Trophoblast cell (in vitro differentiated cells and primary cell): Measurements from ENCODE around the gene AHSA1.
A peak's percentile ranks its signal among the peaks of the same experiment; 100 is the strongest.

ENCODE experiments used
- DNase-seq, 2 donors: peaks; one replicate each; pipeline ENCODE4 v3.0.0-alpha.2; 2016
- H2AFZ ChIP-seq: 2 replicates; pipeline ENCODE4 v1.6.1; 2013; ENCODE audit warnings: low read length, moderate library complexity, mild to moderate bottlenecking; ENCODE audit not compliant: insufficient read depth, poor library complexity
- H2AK5ac ChIP-seq: 2 replicates; pipeline ENCODE4 v1.6.1; 2013; ENCODE audit warnings: mild to moderate bottlenecking, low read length
- H2BK120ac ChIP-seq: 2 replicates; pipeline ENCODE4 v1.6.1; 2013; ENCODE audit warnings: low read length, mild to moderate bottlenecking, moderate library complexity; ENCODE audit not compliant: insufficient read depth, poor library complexity
- H2BK12ac ChIP-seq: 2 replicates; pipeline ENCODE4 v1.6.1; 2013; ENCODE audit warnings: mild to moderate bottlenecking, low read length, moderate library complexity
- H2BK5ac ChIP-seq: 2 replicates; pipeline ENCODE4 v1.6.1; 2013; ENCODE audit warnings: low read length, low read depth, moderate library complexity, mild to moderate bottlenecking; ENCODE audit not compliant: poor library complexity
- H3K14ac ChIP-seq: 2 replicates; pipeline ENCODE4 v1.6.1; 2013; ENCODE audit warnings: mild to moderate bottlenecking, low read length
- H3K18ac ChIP-seq: 2 replicates; pipeline ENCODE4 v1.6.1; 2013; ENCODE audit warnings: mild to moderate bottlenecking, low read length
- H3K23ac ChIP-seq: 2 replicates; pipeline ENCODE4 v1.6.1; 2013; ENCODE audit warnings: low read length
- H3K27ac ChIP-seq: 2 replicates; pipeline ENCODE4 v1.5.1; 2013; ENCODE audit warnings: low read depth, mild to moderate bottlenecking, inconsistent platforms, low read length, moderate library complexity
- H3K27me3 ChIP-seq: 2 replicates; pipeline ENCODE4 v1.6.1; 2013; ENCODE audit warnings: inconsistent platforms, mild to moderate bottlenecking, low read length, moderate library complexity; ENCODE audit not compliant: insufficient read depth
- H3K36me3 ChIP-seq, 2 experiments: 1 replicate in 1 of 2; 2 replicates in 1 of 2; pipeline ENCODE4 v1.6.1; 2013; ENCODE audit warnings: low read length in 2 of 2, mild to moderate bottlenecking in 2 of 2, moderate library complexity in 1 of 2; ENCODE audit not compliant: insufficient read depth in 2 of 2, control insufficient read depth in 1 of 2
- H3K4ac ChIP-seq: 2 replicates; pipeline ENCODE4 v1.6.1; 2013; ENCODE audit warnings: low read depth, mild to moderate bottlenecking, low read length, moderate library complexity
- H3K4me1 ChIP-seq, 2 experiments: 1 replicate in 1 of 2; 2 replicates in 1 of 2; pipeline ENCODE4 v1.6.1; 2013; ENCODE audit warnings: low read length in 2 of 2, mild to moderate bottlenecking in 2 of 2, moderate library complexity in 1 of 2; ENCODE audit not compliant: insufficient read depth in 2 of 2, control insufficient read depth in 1 of 2
- H3K4me2 ChIP-seq: 2 replicates; pipeline ENCODE4 v1.6.1; 2013; ENCODE audit warnings: inconsistent platforms, mild to moderate bottlenecking, low read length, moderate library complexity
- H3K4me3 ChIP-seq: 2 replicates; pipeline ENCODE4 v1.5.1; 2013; ENCODE audit warnings: mild to moderate bottlenecking, low read depth, low read length, inconsistent platforms
- H3K79me1 ChIP-seq: one replicate; pipeline ENCODE4 v1.6.1; 2013; ENCODE audit warnings: low read length
- H3K79me2 ChIP-seq: 2 replicates; pipeline ENCODE4 v1.6.1; 2013; ENCODE audit warnings: low read length, mild to moderate bottlenecking; ENCODE audit not compliant: control insufficient read depth, insufficient read depth, poor library complexity
- H3K9ac ChIP-seq: 2 replicates; pipeline ENCODE4 v1.6.1; 2013; ENCODE audit warnings: mild to moderate bottlenecking, low read length
- H3K9me3 ChIP-seq: 2 replicates; pipeline ENCODE4 v1.6.1; 2013; ENCODE audit warnings: low read depth, mild to moderate bottlenecking, control low read depth, inconsistent platforms, low read length; ENCODE audit not compliant: insufficient read depth
- H4K12ac ChIP-seq: 2 replicates; pipeline ENCODE4 v1.6.1; 2013; ENCODE audit warnings: low read depth, mild to moderate bottlenecking, low read length, moderate library complexity
- H4K8ac ChIP-seq: 2 replicates; pipeline ENCODE4 v1.6.1; 2013; ENCODE audit warnings: low read depth, mild to moderate bottlenecking, low read length, moderate library complexity
- H4K91ac ChIP-seq: one replicate; pipeline ENCODE4 v1.6.1; 2013; ENCODE audit warnings: low read depth, mild to moderate bottlenecking, low read length, moderate library complexity
- WGBS: extraction: QIAGEN DNeasy Blood & Tissue Kit; methylation state at CpG from one replicate; pipeline ENCODE4 v1.1.7; 2013; ENCODE audit warnings: missing lambda C conversion rate; ENCODE audit not compliant: insufficient read length, insufficient coverage; ENCODE audit errors: extremely low coverage; 5-methylcytosine and 5-hydroxymethylcytosine counted together

The AHSA1 gene

DNA sequence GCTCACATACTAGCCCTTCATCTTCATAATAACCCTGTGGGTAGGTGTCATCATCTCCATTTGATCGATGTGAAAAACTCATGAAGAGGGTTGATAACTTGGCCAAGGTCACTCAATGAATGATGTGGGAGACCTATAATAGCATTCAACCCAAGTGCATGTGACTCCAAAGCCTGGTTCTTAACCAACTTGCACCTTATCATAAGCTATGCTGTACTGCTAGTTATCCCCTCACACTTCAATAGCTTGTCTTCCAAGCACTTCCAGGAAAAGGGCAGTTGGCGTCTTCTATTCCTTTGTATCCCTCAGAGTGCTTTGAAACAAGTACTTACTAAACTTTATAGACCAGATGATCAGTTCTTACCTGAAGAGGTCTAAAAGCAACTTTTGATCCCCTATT is 15.7 kb upstream of the AHSA1 start:
- H3K9ac ChIP-seq = no peak overlapping the region
- H3K4me3 ChIP-seq = no peak overlapping the region
- H3K18ac ChIP-seq = no peak overlapping the region
- H3K4ac ChIP-seq = no peak overlapping the region
- no peak overlapping the region for H4K12ac ChIP-seq
- no peak overlapping the region for H3K14ac ChIP-seq
- WGBS = no CpG with 5 or more reads among the region's 2 CpGs
- no peak overlapping the region for H4K8ac ChIP-seq
- H2BK12ac ChIP-seq = no peak overlapping the region
- no peaks in the 10 kb centered on the region for H3K79me2 ChIP-seq
- H2BK120ac ChIP-seq = no peak overlapping the region
- no peaks in the 10 kb centered on the region for H3K27me3 ChIP-seq
- H3K23ac ChIP-seq = no peak overlapping the region
- no peak for DNase-seq
- no peak overlapping the region for H3K27ac ChIP-seq
- no peaks in the 10 kb centered on the region for H3K79me1 ChIP-seq
- H3K4me1 ChIP-seq = no peaks in the 10 kb centered on the region
- no peak overlapping the region for H4K91ac ChIP-seq
- H3K9me3 ChIP-seq = no peaks in the 10 kb centered on the region
- H2AK5ac ChIP-seq = no peak overlapping the region
- H3K36me3 ChIP-seq = peaks cover 17 to 36% of the 10 kb centered on the region in 2 experiments
- no peak overlapping the region for H2BK5ac ChIP-seq
- no peak overlapping the region for H2AFZ ChIP-seq
- H3K4me2 ChIP-seq = no peak overlapping the region

DNA sequence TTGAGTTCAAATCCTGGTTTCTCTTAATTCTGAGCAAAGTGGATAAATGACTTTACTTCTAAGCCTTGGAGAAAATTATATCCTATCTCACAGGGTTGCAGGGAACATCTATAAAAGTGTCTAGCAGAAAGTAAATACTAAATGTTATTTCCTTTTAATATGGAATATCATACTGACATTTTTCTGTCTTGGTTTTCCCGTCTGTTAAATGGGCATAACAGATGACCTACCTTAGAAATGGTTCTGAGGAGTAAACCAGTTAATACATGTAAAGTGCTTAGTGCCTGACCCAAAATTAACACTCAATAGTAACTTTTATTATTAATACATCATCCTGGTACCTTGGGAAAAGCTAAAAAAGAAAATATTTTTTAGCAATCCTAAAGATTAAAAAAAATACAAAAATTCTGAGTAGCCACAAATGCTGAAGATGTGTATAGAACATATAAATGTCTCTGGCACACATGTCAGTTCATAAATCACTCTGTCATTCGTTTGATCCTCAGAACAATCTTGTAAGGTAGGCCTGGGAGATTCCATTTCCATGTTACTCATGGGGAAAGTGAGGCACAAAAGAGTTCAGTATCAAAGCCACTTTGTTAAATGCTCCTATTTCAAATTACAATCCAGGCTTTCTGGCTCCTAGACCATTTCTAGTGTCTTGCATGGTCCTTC is 1.8 kb upstream of the AHSA1 start:
- H3K36me3 ChIP-seq = peaks cover 9 to 23% of the 10 kb centered on the region in 2 experiments
- no peak overlapping the region for H3K9ac ChIP-seq
- no CpG with 5 or more reads among the region's 2 CpGs for WGBS
- DNase-seq = no peak
- no peaks in the 10 kb centered on the region for H3K27me3 ChIP-seq
- peaks cover 8% of the 10 kb centered on the region for H3K79me2 ChIP-seq
- no peak overlapping the region for H4K12ac ChIP-seq
- no peak overlapping the region for H4K8ac ChIP-seq
- H3K4me2 ChIP-seq = no peak overlapping the region
- no peak overlapping the region for H4K91ac ChIP-seq
- H3K27ac ChIP-seq = no peak overlapping the region
- H3K23ac ChIP-seq = no peak overlapping the region
- H2AFZ ChIP-seq = no peak overlapping the region
- no peaks in the 10 kb centered on the region for H3K9me3 ChIP-seq
- no peak overlapping the region for H2BK12ac ChIP-seq
- no peak overlapping the region for H3K4me3 ChIP-seq
- H3K14ac ChIP-seq = no peak overlapping the region
- H2BK120ac ChIP-seq = no peak overlapping the region
- peaks cover 9% of the 10 kb centered on the region for H3K79me1 ChIP-seq
- H2AK5ac ChIP-seq = no peak overlapping the region
- no peak overlapping the region for H2BK5ac ChIP-seq
- no peaks in the 10 kb centered on the region for H3K4me1 ChIP-seq
- H3K18ac ChIP-seq = no peak overlapping the region
- H3K4ac ChIP-seq = no peak overlapping the region

DNA sequence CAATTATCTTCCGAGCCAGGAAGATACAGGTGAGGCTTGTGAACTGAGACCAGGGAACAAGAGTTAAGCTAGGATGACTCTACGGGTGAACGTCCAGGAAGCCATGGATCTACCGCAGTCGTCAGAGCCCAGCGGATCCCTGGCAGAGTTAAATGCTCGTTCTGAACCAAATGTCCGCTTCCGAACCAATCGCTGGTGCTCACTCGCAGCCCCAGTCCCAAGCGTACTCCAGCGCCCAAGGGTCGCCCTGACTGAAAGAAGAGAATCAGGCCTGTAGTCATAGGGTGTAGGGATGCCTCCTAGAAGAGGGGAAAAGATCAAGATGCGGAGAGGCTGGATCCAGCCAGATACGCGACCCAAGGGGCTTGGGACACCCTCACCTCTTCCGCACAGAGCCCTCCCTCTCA is 775 bp upstream of the AHSA1 start:
- H3K4ac ChIP-seq = peak overlapping the region; percentile 9
- H2BK120ac ChIP-seq = peak overlapping the region; percentile 6
- WGBS = no CpG with 5 or more reads among the region's 18 CpGs
- peak overlapping the region; percentile 13 for H3K27ac ChIP-seq
- no peaks in the 10 kb centered on the region for H3K9me3 ChIP-seq
- no peaks in the 10 kb centered on the region for H3K4me1 ChIP-seq
- H2BK12ac ChIP-seq = no peak overlapping the region
- peak overlapping the region; percentile 88 for H3K4me2 ChIP-seq
- no peaks in the 10 kb centered on the region for H3K27me3 ChIP-seq
- no peak overlapping the region for H3K23ac ChIP-seq
- peaks cover 9% of the 10 kb centered on the region for H3K79me1 ChIP-seq
- peak overlapping the region; percentile 46 for H3K14ac ChIP-seq
- peaks cover 12 to 28% of the 10 kb centered on the region in 2 experiments for H3K36me3 ChIP-seq
- H3K18ac ChIP-seq = peak overlapping the region; percentile 30
- H2AK5ac ChIP-seq = no peak overlapping the region
- peak overlapping the region; percentile 26 for H4K12ac ChIP-seq
- peak overlapping the region; percentile 18 for H2BK5ac ChIP-seq
- peak overlapping the region; percentile 40 for H4K91ac ChIP-seq
- peak in 1 of 2 donors; percentile 53 for DNase-seq
- peak overlapping the region; percentile 89 for H3K4me3 ChIP-seq
- H3K9ac ChIP-seq = peak overlapping the region; percentile 76
- peaks cover 8% of the 10 kb centered on the region for H3K79me2 ChIP-seq
- H2AFZ ChIP-seq = peak overlapping the region; percentile 27
- peak overlapping the region; percentile 72 for H4K8ac ChIP-seq

DNA sequence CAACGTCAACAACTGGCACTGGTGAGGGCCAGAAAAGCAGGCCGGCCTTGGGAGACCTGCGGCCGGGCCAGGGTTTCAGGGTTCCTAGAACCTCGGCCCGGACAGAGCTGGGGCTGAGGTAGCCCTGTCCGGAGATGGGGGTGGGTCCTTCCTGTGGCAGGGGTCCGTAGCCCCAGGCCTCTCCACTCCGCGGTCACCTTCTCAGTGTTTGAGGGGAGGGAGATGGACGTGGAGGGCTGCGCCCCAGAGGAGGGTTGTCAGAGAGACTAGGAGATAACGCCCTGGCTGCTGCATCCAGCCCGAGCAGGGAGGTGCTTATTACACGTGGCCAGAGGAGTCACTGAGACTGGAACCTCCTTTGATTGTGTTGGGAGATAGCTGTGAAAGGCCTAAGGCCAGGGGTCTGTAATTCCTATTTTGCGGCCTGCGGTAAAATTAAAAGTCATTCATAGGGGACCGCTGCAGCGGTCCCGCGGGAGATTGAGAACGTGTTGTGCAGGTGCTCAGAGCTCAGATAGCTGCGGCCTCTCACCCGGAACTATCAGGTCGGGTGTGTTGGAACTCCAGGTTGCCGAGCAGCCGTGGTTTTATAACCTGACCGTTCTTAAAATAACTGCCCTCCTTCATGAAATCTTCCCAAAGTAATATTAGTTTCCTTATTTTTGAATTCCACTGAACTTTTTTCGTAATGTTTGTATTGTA is 507 bp downstream of the AHSA1 start:
- Histone ChIP-seq H4K8ac (peak overlapping the region; percentile 56), H3K27me3 (no peaks in the 10 kb centered on the region)

More for the DNA sequence above, 507 bp downstream of the AHSA1 start:
- H3K9ac ChIP-seq = peak overlapping the region; percentile 78
- H3K4me1 ChIP-seq = no peaks in the 10 kb centered on the region
- peak overlapping the region; percentile 71 for H3K18ac ChIP-seq
- peak overlapping the region; percentile 67 for H3K27ac ChIP-seq
- peaks cover 9% of the 10 kb centered on the region for H3K79me1 ChIP-seq
- H2BK120ac ChIP-seq = no peak overlapping the region
- peak overlapping the region; percentile 29 for H2BK5ac ChIP-seq
- peak overlapping the region; percentile 50 for H2AFZ ChIP-seq
- H3K4ac ChIP-seq = peak overlapping the region; percentile 46
- DNase-seq = peak; percentile 54 to 73
- H3K4me2 ChIP-seq = peak overlapping the region; percentile 90
- H3K9me3 ChIP-seq = no peaks in the 10 kb centered on the region
- no peak overlapping the region for H2BK12ac ChIP-seq
- H4K91ac ChIP-seq = peak overlapping the region; percentile 64
- WGBS = no CpG with 5 or more reads among the region's 29 CpGs
- peak overlapping the region; percentile 15 for H4K12ac ChIP-seq
- H3K14ac ChIP-seq = peak overlapping the region; percentile 75
- H2AK5ac ChIP-seq = peak overlapping the region; percentile 16
- peaks cover 8% of the 10 kb centered on the region for H3K79me2 ChIP-seq
- peak overlapping the region; percentile 94 for H3K4me3 ChIP-seq
- no peak overlapping the region for H3K23ac ChIP-seq
- peaks cover 16 to 33% of the 10 kb centered on the region in 2 experiments for H3K36me3 ChIP-seq
